ENCODE results near the gene CA9. TPM values are rescaled to one million over a fixed set of nuclear protein-coding genes. Genes with fewer than 3 reads are reported as not detected.

The CA9 gene
- total RNA-seq, 8 experiments from 2014 or later = 0.60 to 1.8 (median 0.87) TPM; not detected in 5

- H3K4me3 ChIP-seq = no peak overlapping the region
- peaks cover 0 to 6% of the 10 kb centered on the region in 2 donors for H3K4me1 ChIP-seq (replicated peaks in 1 of 2)
- no peak overlapping the region for H3K27ac ChIP-seq
- in situ Hi-C loops (cut with MboI; ENCODE audit: low pct_unique_long_range_greater_than_20kb in 2 of 9, low sequenced_read_pairs in 9 of 9, unreplicated experiment in 9 of 9) = no loop called here
- 55 to 100% (median 100%) methylated on average over 1 to 2 of the region's 5 CpGs; no CpG with 5 or more reads in 5 of the 10 experiments for WGBS, 10 experiments
- no peak for ATAC-seq (replicated peaks in 6 of 8)
Observed at GRCh38 chr9:35666549-35666948, 7.2 kb upstream of the CA9 start.

DNA sequence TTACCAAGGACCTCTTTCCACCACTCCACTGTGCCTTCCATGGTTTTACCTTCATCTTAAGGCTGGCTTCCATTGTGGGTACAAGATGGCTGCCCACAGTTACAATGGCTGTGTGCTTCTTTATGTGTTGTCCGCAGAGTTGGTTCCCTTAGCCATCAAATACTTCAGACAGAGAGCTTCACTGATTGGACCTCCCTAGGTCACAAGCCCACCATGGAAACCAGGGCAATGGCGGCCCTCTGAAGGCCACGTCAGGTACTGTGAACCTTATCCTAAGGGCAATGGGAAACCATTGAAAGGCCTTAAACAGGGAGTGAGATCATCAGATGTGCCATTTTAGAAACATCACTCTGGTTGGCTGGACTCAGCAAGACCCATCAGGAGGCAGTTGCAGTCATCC is 5.8 kb upstream of the CA9 start:
- WGBS, 10 experiments = 85 to 100% (median 95%) methylated on average over 1 to 3 of the region's 3 CpGs; no CpG with 5 or more reads in 4 of the 10 experiments
- in situ Hi-C loops (cut with MboI; ENCODE audit: low pct_unique_long_range_greater_than_20kb in 2 of 9, low sequenced_read_pairs in 9 of 9, unreplicated experiment in 9 of 9) = no loop called here
- H3K4me3 ChIP-seq = no peak overlapping the region

GRCh38 chr9:35669331-35670145 is 4.2 kb upstream of the CA9 start:
- Histone ChIP-seq H3K27ac (no peak overlapping the region), H3K4me3 (no peak overlapping the region), H3K4me1 (replicated peaks in 1 of 2) (peaks cover 0 to 1% of the 10 kb centered on the region in 2 donors)
- in situ Hi-C loops (cut with MboI; ENCODE audit: low pct_unique_long_range_greater_than_20kb in 2 of 9, low sequenced_read_pairs in 9 of 9, unreplicated experiment in 9 of 9) = no loop called here
- 30 to 100% (median 56%) methylated on average over 1 to 4 of the region's 6 CpGs; no CpG with 5 or more reads in 2 of the 10 experiments for WGBS, 10 experiments
- ATAC-seq (replicated peaks in 6 of 8) = no peak

More for the DNA sequence above, 5.8 kb upstream of the CA9 start:
- ATAC-seq (replicated peaks in 6 of 8) = no peak
- no peak overlapping the region for H3K27ac ChIP-seq
- H3K4me1 ChIP-seq (replicated peaks in 1 of 2) = peaks cover 0 to 6% of the 10 kb centered on the region in 2 donors

- 40 to 60% methylated on average over 1 to 2 of the region's 3 CpGs; no CpG with 5 or more reads in 8 of the 10 experiments for WGBS, 10 experiments
- Histone ChIP-seq H3K27ac (no peak overlapping the region), H3K4me3 (no peak overlapping the region), H3K4me1 (replicated peaks in 1 of 2) (no peaks in the 10 kb centered on the region)
- no peak for ATAC-seq (replicated peaks in 6 of 8)
- in situ Hi-C loops (cut with MboI; ENCODE audit: low pct_unique_long_range_greater_than_20kb in 2 of 9, low sequenced_read_pairs in 9 of 9, unreplicated experiment in 9 of 9) = no loop called here
Observed at GRCh38 chr9:35674025-35674361, 265 bp downstream of the CA9 start.

- 34 to 85% (median 75%) methylated on average over 3 to 8 of the region's 13 CpGs; no CpG with 5 or more reads in 6 of the 10 experiments for WGBS, 10 experiments
- peak in 6 of 8 experiments; percentile 5 to 42 (median 36) for ATAC-seq (replicated peaks in 6 of 8)
- in situ Hi-C loops (cut with MboI; ENCODE audit: low pct_unique_long_range_greater_than_20kb in 2 of 9, low sequenced_read_pairs in 9 of 9, unreplicated experiment in 9 of 9) = no loop called here
- no peaks in the 10 kb centered on the region for H3K4me1 ChIP-seq (replicated peaks in 1 of 2)
- H3K4me3 ChIP-seq = peak overlapping the region in 3 of 5 donors; percentile 18 to 30 (median 24)
- no peak overlapping the region for H3K27ac ChIP-seq
Observed at GRCh38 chr9:35675204-35675603, 1.5 kb downstream of the CA9 start.

DNA sequence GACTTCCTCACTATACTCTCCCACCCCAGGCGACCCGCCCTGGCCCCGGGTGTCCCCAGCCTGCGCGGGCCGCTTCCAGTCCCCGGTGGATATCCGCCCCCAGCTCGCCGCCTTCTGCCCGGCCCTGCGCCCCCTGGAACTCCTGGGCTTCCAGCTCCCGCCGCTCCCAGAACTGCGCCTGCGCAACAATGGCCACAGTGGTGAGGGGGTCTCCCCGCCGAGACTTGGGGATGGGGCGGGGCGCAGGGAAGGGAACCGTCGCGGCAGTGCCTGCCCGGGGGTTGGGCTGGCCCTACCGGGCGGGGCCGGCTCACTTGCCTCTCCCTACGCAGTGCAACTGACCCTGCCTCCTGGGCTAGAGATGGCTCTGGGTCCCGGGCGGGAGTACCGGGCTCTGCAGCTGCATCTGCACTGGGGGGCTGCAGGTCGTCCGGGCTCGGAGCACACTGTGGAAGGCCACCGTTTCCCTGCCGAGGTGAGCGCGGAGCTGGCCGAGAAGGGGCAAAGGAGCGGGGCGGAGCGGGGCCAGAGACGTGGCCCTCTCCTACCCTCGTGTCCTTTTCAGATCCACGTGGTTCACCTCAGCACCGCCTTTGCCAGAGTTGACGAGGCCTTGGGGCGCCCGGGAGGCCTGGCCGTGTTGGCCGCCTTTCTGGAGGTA is 2.1 kb downstream of the CA9 start:
- no peaks in the 10 kb centered on the region for H3K4me1 ChIP-seq (replicated peaks in 1 of 2)
- H3K4me3 ChIP-seq = peak overlapping the region; percentile 18 to 30 (median 24)
- peak; percentile 66 to 94 (median 88) for ATAC-seq (replicated peaks in 6 of 8)
- in situ Hi-C loops (cut with MboI; ENCODE audit: low pct_unique_long_range_greater_than_20kb in 2 of 9, low sequenced_read_pairs in 9 of 9, unreplicated experiment in 9 of 9) = no loop called here
- 40 to 52% methylated on average over 1 to 13 of the region's 51 CpGs; no CpG with 5 or more reads in 8 of the 10 experiments for WGBS, 10 experiments
- no peak overlapping the region for H3K27ac ChIP-seq

DNA sequence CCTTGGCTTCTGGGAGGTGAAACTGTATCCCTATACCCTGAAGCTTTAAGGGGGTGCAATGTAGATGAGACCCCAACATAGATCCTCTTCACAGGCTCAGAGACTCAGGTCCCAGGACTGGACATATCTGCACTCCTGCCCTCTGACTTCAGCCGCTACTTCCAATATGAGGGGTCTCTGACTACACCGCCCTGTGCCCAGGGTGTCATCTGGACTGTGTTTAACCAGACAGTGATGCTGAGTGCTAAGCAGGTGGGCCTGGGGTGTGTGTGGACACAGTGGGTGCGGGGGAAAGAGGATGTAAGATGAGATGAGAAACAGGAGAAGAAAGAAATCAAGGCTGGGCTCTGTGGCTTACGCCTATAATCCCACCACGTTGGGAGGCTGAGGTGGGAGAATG is 5.4 kb downstream of the CA9 start:
- in situ Hi-C loops (cut with MboI; ENCODE audit: low pct_unique_long_range_greater_than_20kb in 2 of 9, low sequenced_read_pairs in 9 of 9, unreplicated experiment in 9 of 9) = no loop called here
- no peak for ATAC-seq (replicated peaks in 6 of 8)
- Histone ChIP-seq H3K27ac (no peak overlapping the region), H3K4me3 (no peak overlapping the region), H3K4me1 (replicated peaks in 1 of 2) (no peaks in the 10 kb centered on the region)
- 66 to 100% (median 90%) methylated on average over 1 to 4 of the region's 5 CpGs; no CpG with 5 or more reads in 5 of the 10 experiments for WGBS, 10 experiments

- ATAC-seq (replicated peaks in 6 of 8) = no peak
- WGBS, 10 experiments = 75 to 80% methylated on average over 1 to 2 of the region's 8 CpGs; no CpG with 5 or more reads in 8 of the 10 experiments
Observed at GRCh38 chr9:35679766-35680330, 6.1 kb downstream of the CA9 start.

GRCh38 chr9:35680331-35681105 is 6.8 kb downstream of the CA9 start:
- 27 to 100% (median 63%) methylated on average over 1 to 11 of the region's 15 CpGs for WGBS, 10 experiments
- Histone ChIP-seq H3K4me1 (replicated peaks in 1 of 2) (no peaks in the 10 kb centered on the region), H3K4me3 (no peak overlapping the region), H3K27ac (no peak overlapping the region)
- ATAC-seq (replicated peaks in 6 of 8) = peak in 3 of 8 experiments; percentile 74 to 84 (median 79)
- in situ Hi-C loops (cut with MboI; ENCODE audit: low pct_unique_long_range_greater_than_20kb in 2 of 9, low sequenced_read_pairs in 9 of 9, unreplicated experiment in 9 of 9) = no loop called here

More at GRCh38 chr9:35679766-35680330, 6.1 kb downstream of the CA9 start:
- no peak overlapping the region for H3K4me3 ChIP-seq
- H3K27ac ChIP-seq = no peak overlapping the region
- H3K4me1 ChIP-seq (replicated peaks in 1 of 2) = no peaks in the 10 kb centered on the region
- in situ Hi-C loops (cut with MboI; ENCODE audit: low pct_unique_long_range_greater_than_20kb in 2 of 9, low sequenced_read_pairs in 9 of 9, unreplicated experiment in 9 of 9) = no loop called here

GRCh38 chr9:35681341-35682002 is 7.7 kb downstream of the CA9 start:
- Histone ChIP-seq H3K4me1 (replicated peaks in 1 of 2) (no peaks in the 10 kb centered on the region), H3K4me3 (no peak overlapping the region), H3K27ac (no peak overlapping the region)
- 67% methylated on average over 3 of the region's 3 CpGs; no CpG with 5 or more reads in 9 of the 10 experiments for WGBS, 10 experiments
- in situ Hi-C loops (cut with MboI; ENCODE audit: low pct_unique_long_range_greater_than_20kb in 2 of 9, low sequenced_read_pairs in 9 of 9, unreplicated experiment in 9 of 9) = no loop called here
- ATAC-seq (replicated peaks in 6 of 8) = peak in 2 of 8 experiments; percentile 14 to 29

DNA sequence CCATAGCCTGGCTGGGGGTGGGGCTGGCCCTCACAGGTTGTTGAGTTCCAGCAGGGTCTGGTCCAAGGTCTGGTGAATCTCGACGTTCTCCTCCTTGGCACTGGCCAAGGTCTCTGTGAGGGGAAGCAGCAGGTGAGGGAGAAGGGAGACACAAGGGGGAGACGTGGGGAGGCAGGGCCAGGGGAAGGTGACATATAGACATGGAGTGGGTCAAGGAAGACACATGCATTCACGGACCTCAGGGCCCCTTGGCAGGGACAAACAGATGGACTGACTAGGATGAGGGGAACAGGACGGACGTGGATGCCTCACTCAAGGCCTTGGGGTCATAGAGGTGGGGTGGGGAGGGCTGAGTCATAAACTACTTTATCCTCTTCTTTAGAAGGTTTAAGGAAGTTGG is 8.3 kb downstream of the CA9 start:
- Histone ChIP-seq H3K27ac (no peak overlapping the region), H3K4me1 (replicated peaks in 1 of 2) (no peaks in the 10 kb centered on the region), H3K4me3 (no peak overlapping the region)
- in situ Hi-C loops (cut with MboI; ENCODE audit: low pct_unique_long_range_greater_than_20kb in 2 of 9, low sequenced_read_pairs in 9 of 9, unreplicated experiment in 9 of 9) = no loop called here
- no peak for ATAC-seq (replicated peaks in 6 of 8)
- 56 to 80% (median 70%) methylated on average over 1 to 3 of the region's 6 CpGs; no CpG with 5 or more reads in 7 of the 10 experiments for WGBS, 10 experiments
